IPS DF 4.7 (cell line): ENCODE data around the gene PRRT4.

Source experiments
- DNase-seq: peaks from one replicate; pipeline ENCODE4 v3.0.0-alpha.2; 2013; ENCODE audit warnings: low spot score; ENCODE audit errors: extremely low read depth

PRRT4 gene

GRCh38 chr7:128376077-128376476 lies 14.6 kb upstream of the PRRT4 start:
- DNase-seq = no peak

GRCh38 chr7:128374041-128374440 lies 12.6 kb upstream of the PRRT4 start:
- DNase-seq = no peak

GRCh38 chr7:128373606-128374005 lies 12.1 kb upstream of the PRRT4 start:
- no peak for DNase-seq

GRCh38 chr7:128370491-128370890 lies 9.0 kb upstream of the PRRT4 start:
- no peak for DNase-seq

- no peak for DNase-seq
These were observed 5.5 kb upstream of the PRRT4 start for GRCh38 chr7:128366986-128367385.

- DNase-seq = no peak
These were observed 4.8 kb upstream of the PRRT4 start for GRCh38 chr7:128366300-128366699.

- DNase-seq = no peak
These were observed 3.9 kb upstream of the PRRT4 start for GRCh38 chr7:128365432-128365831.

- DNase-seq = no peak
These were observed 2.8 kb upstream of the PRRT4 start for GRCh38 chr7:128364166-128364870.

GRCh38 chr7:128363261-128363721 lies 1.8 kb upstream of the PRRT4 start:
- no peak for DNase-seq

GRCh38 chr7:128362670-128363069 lies 1.2 kb upstream of the PRRT4 start:
- DNase-seq = no peak

GRCh38 chr7:128360359-128360678 lies 1.2 kb downstream of the PRRT4 start:
- DNase-seq = no peak

- no peak for DNase-seq
These were observed 1.6 kb downstream of the PRRT4 start for GRCh38 chr7:128359939-128360338.

- no peak for DNase-seq
These were observed 2.2 kb downstream of the PRRT4 start for GRCh38 chr7:128359336-128359735.

GRCh38 chr7:128358233-128358632 lies 3.3 kb downstream of the PRRT4 start:
- no peak for DNase-seq

GRCh38 chr7:128357217-128357613 lies 4.3 kb downstream of the PRRT4 start:
- no peak for DNase-seq

GRCh38 chr7:128356546-128357216 lies 4.8 kb downstream of the PRRT4 start:
- DNase-seq = no peak

- no peak for DNase-seq
These were observed 7.9 kb downstream of the PRRT4 start for GRCh38 chr7:128353610-128354009.

- no peak for DNase-seq
These were observed 8.3 kb downstream of the PRRT4 start for GRCh38 chr7:128353189-128353588.

- DNase-seq = no peak
These were observed 8.9 kb downstream of the PRRT4 start for GRCh38 chr7:128352636-128353035.

GRCh38 chr7:128352153-128352537 lies 9.3 kb downstream of the PRRT4 start:
- DNase-seq = no peak

GRCh38 chr7:128351296-128352152 lies 10.0 kb downstream of the PRRT4 start:
- DNase-seq = no peak

GRCh38 chr7:128350708-128351295 lies 10.7 kb downstream of the PRRT4 start:
- no peak for DNase-seq
